Nephron progenitor cell (in vitro differentiated cells): ENCODE results near the gene MAGEA12.
"Not testable (repeated sequence)": the region's sequence is repeated elsewhere in the genome, so short reads cannot be mapped to it uniquely, and the experiment has no call there.

Source experiments
- DNase-seq: peaks from one replicate; pipeline ENCODE4 v3.0.0; 2021
- H3K27ac Mint-ChIP-seq: 2 replicates; pipeline ENCODE4 v1.8.0; 2021; ENCODE audit warnings: mild to moderate bottlenecking, moderate library complexity, mixed read lengths
- H3K27me3 Mint-ChIP-seq: 2 replicates; pipeline ENCODE4 v1.8.0; 2021; ENCODE audit warnings: mild to moderate bottlenecking, low read depth, mixed read lengths; ENCODE audit not compliant: poor library complexity
- H3K36me3 Mint-ChIP-seq: 2 replicates; pipeline ENCODE4 v1.8.0; 2021; ENCODE audit warnings: low read depth, mixed read lengths
- H3K4me1 Mint-ChIP-seq: 2 replicates; pipeline ENCODE4 v1.8.0; 2021; ENCODE audit warnings: mixed read lengths
- H3K4me3 Mint-ChIP-seq: 2 replicates; pipeline ENCODE4 v1.8.0; 2021; ENCODE audit warnings: mild to moderate bottlenecking, moderate library complexity, mixed read lengths
- H3K9me3 Mint-ChIP-seq: 2 replicates; pipeline ENCODE4 v1.8.0; 2021; ENCODE audit warnings: mild to moderate bottlenecking, moderate library complexity, mixed read lengths

MAGEA12 gene

GRCh38 chrX:152787062-152787461 is 53.5 kb downstream of the MAGEA12 start:
- not testable (repeated sequence) for H3K9me3 Mint-ChIP-seq, H3K4me3 Mint-ChIP-seq, H3K4me1 Mint-ChIP-seq, H3K27me3 Mint-ChIP-seq, DNase-seq, H3K36me3 Mint-ChIP-seq, H3K27ac Mint-ChIP-seq
